Right cardiac atrium (tissue), 5 donors: ENCODE measurements around the gene HCAR3. TPM values are rescaled to one million over a fixed set of nuclear protein-coding genes. Genes with fewer than 3 reads are reported as not detected.
A peak's percentile ranks its signal among the peaks of the same experiment; 100 is the strongest.
"Not testable (repeated sequence)": the region's sequence is repeated elsewhere in the genome, so short reads cannot be mapped to it uniquely, and the experiment has no call there.

Experiments used
- ATAC-seq, 2 donors: fragments of 200-7000 bp; cut with Tn5 transposase; one replicate each; pipeline versions ENCODE4 v1.8.0 to v1.9.1; 2020; ENCODE audit warnings: moderate library complexity in 2 of 2, mild to moderate bottlenecking in 1 of 2
- DNase-seq, 3 donors: peaks; one replicate each; pipeline ENCODE4 v3.0.0-alpha.2; 2020
- H3K27ac ChIP-seq: one replicate; pipeline ENCODE4 v1.5.1; 2013; ENCODE audit warnings: mild to moderate bottlenecking, low read length, control low read depth, moderate library complexity
- H3K27me3 ChIP-seq: one replicate; pipeline ENCODE4 v1.6.1; 2013; ENCODE audit not compliant: control insufficient read depth, insufficient read depth
- H3K4me1 ChIP-seq: one replicate; pipeline ENCODE4 v1.6.1; 2013; ENCODE audit warnings: low read length; ENCODE audit not compliant: control insufficient read depth, insufficient read depth
- H3K4me3 ChIP-seq: one replicate; pipeline ENCODE4 v1.5.1; 2013; ENCODE audit warnings: low read length, control low read depth
- H3K9me3 ChIP-seq: one replicate; pipeline ENCODE4 v1.6.1; 2013; ENCODE audit warnings: low read length; ENCODE audit not compliant: control insufficient read depth
- WGBS: extraction: QIAGEN DNeasy Blood & Tissue Kit; methylation state at CpG from one replicate; pipeline ENCODE4 v1.1.7; 2013; 5-methylcytosine and 5-hydroxymethylcytosine counted together
- intact Hi-C, 4 donors: fragments of 100-400 bp; cut with DNase I; formaldehyde crosslinking; loops; one replicate each; pipeline versions ENCODE4 v1.11.0 to v1.14.0; 2022 to 2023
- polyA plus RNA-seq: library from polyadenylated mRNA; stranded (reverse); fragments of 200-250 nt; gene quantifications from one replicate; pipeline ENCODE4 v1.2.3, GENCODE V29; 2013
- total RNA-seq, 4 donors: library from RNA; stranded (reverse); fragmentation: NEBNext Ultra II Directional; extraction: Animal tissue kit (Norgen Biotek cat#: 25700); gene quantifications; one replicate each; pipeline ENCODE4 v1.2.1, GENCODE V29; 2021
- donor health status: healthy with polysubstance abuse.
- donor health status: DM: no; HTN: yes; CAD: no.
- donor health status: DM: no; HTN: no; CAD: no.
- donor health status: DM: no; HTN: yes; CAD: no; lungs with severe emphysema.
- donor health status: DM: yes; HTN: yes; CAD: no.

The HCAR3 gene
- total and polyA plus RNA-seq, 5 donors = 0.05 TPM; not detected in 4

DNA sequence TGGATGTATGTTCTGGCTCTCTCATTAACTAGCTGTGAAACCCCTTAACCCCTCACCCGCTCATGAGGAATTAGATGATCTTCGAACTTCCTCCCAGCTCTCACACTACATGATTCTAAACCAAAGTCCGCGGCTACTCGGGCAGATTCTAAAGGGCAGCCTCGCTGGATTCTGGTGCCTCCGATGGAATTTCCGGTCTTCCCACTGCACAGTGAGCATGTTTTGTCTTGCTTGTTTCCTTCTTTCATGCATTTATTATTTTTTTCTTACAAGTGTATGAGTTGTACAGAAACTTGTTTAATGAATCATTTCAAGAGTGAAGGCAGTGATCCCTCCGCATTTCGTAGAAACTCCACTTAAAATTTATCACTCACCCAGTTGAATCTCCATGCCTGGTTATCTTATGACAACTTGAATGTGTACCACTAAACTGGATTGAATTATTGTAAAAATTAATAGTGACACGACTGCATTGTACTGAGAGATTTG lies 4.5 kb upstream of the HCAR3 start:
- H3K27me3 ChIP-seq = no peaks in the 10 kb centered on the region
- intact Hi-C loops = no loop called here
- DNase-seq (no peak), ATAC-seq (no peak)
- WGBS = 81% methylated on average over 11 of the region's 11 CpGs
- no peaks in the 10 kb centered on the region for H3K9me3 ChIP-seq
- peaks cover 1% of the 10 kb centered on the region for H3K4me1 ChIP-seq
- H3K4me3 ChIP-seq = no peak overlapping the region
- no peak overlapping the region for H3K27ac ChIP-seq

DNA sequence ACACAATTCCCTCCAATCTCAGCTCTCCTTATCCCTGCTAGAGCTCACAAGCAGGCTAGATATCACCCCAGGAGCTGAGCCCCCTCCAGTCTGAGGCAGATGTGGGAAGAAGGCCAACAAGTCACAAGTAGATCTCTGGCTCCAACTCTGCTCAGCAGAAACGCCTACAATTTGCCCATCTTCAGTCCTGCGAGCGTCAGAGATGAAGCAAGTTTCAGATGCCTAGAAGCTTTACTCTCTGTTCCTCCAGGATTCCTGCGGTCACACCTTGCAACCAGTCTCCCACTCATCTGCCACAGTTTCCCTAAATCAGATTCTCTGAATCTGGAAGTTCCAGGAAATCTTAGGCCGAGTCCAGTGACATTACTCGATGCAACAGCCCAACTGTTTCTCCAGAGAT lies 1.4 kb downstream of the HCAR3 start:
- H3K9me3 ChIP-seq, H3K4me3 ChIP-seq, H3K4me1 ChIP-seq, H3K27me3 ChIP-seq, intact Hi-C loops, ATAC-seq, DNase-seq, H3K27ac ChIP-seq: not testable (repeated sequence)
- 69% methylated on average over 6 of the region's 6 CpGs for WGBS

DNA sequence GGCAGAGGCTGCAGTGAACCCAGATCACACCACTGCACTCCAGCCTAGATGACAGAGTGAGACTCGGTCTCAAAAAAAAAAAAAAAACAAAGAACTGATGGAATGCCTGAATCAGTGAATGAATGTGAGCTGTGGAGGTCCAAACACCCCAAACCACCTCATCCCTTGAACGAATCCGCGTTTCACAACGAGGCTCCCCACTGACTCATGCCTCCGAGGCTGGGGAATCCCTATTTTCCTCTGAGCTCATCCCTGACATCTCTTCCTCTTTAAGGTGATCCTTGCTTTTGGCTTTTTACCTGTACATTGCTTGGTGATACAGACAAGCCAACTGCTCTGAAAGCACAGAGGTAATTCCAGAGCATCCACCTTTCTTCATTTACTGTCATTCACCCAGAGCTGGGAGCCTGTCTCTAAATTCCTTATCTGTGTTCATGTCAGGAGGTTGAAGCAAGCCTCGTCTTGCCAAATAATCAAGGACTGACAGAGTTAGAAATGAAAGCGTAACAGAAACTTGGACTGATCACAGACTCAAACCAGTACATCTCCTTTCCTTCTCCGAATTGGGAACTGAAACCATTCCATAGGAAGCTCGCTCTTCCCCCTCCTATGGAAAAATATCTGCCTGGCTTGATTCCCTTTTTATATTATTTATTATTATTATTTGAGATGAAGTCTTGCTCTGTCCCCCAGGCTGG lies 3.0 kb downstream of the HCAR3 start:
- H3K27ac ChIP-seq, H3K27me3 ChIP-seq, H3K4me3 ChIP-seq, DNase-seq, intact Hi-C loops, H3K9me3 ChIP-seq, H3K4me1 ChIP-seq: not testable (repeated sequence)
- 52% methylated on average over 3 of the region's 10 CpGs for WGBS
- ATAC-seq = peak in 1 of 2 donors; percentile 29

DNA sequence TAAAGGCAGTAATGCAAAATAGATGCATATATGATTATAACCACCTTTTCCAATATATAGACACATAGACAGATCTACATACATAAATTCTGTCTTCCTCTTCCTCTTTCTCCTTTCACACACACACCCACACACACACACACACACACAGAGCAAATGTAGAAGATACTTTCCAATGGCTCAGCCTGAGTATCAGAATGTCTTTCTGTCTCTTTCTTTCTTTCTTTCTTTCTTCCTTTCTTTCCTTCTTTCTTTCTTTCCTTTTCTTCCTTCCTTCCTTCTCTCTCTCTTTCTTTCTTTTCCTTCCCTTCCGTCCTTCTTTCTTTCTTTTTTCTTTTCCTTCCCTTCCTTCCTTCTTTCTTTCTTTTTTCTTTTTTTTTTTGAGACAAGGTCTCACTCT lies 5.3 kb downstream of the HCAR3 start:
- DNase-seq = peak in 1 of 3 donors; percentile 6
- H3K9me3 ChIP-seq, H3K4me3 ChIP-seq, H3K27ac ChIP-seq, H3K4me1 ChIP-seq, ATAC-seq, H3K27me3 ChIP-seq, intact Hi-C loops: not testable (repeated sequence)
- WGBS = 74% methylated on average over 1 of the region's 1 CpG

DNA sequence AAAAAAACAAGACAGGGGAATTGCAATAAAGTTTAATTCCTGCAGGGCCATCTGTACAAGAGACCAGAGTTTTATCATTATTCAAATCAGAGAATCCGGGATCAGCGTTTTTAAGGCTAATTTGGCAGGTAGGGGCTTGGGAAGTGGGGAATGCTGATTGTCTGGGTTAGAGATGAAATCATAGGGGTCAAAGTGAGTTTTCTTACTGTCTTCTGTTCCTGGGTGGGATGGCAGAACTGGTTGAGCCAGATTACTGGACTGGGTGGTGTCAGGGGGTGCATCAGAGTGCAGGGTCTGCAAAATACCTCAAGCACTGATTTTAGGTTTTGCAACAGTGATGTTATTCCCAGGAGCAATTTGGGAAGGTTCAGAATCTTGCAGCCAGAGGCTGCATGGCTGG lies 6.3 kb downstream of the HCAR3 start:
- H3K4me1 ChIP-seq, H3K4me3 ChIP-seq, ATAC-seq, H3K27ac ChIP-seq, intact Hi-C loops, DNase-seq, H3K27me3 ChIP-seq, H3K9me3 ChIP-seq: not testable (repeated sequence)
- WGBS = 67% methylated on average over 2 of the region's 2 CpGs

DNA sequence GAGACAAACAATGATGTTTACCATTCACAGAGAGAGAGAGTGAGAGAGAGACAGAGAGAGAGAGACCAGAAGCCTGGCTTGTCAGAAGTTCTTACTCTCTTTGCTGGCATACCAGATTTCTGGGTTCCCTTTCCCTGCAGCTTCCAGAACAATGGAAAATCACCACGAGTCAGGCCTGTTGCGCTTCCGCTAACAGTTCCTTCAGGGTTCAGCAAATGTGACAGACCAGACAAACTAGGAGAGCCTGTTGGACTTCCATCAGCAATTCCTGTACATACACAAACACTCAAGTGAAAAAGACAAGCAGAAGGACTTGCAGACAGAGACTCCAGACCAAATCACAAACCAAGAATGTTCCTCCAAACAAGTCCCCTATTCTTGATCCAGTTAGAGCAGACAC lies 7.3 kb downstream of the HCAR3 start:
- intact Hi-C loops, H3K4me1 ChIP-seq, H3K4me3 ChIP-seq, H3K9me3 ChIP-seq, ATAC-seq, H3K27ac ChIP-seq, H3K27me3 ChIP-seq, DNase-seq: not testable (repeated sequence)
- WGBS = no CpG with 5 or more reads among the region's 3 CpGs

DNA sequence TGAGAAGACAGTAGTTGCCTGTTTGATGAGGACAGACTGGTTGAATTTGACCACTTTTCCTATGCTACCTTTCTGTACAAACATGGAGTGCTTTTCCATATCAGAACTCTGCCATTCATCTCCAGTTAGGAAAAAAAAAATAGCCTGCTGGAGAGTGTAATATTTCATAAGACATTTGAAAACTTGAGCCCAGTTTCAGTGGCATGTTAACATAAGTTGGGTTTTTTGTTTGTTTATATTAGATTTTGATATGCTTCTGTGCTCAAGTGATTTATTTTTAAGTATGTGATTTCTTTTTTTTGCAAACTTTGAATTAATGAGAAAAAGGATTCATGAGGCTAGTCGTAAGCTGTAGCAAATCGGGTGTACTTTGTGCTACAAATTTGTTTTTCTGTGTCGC lies 12.8 kb downstream of the HCAR3 start:
- intact Hi-C loops, ATAC-seq, H3K4me1 ChIP-seq, H3K9me3 ChIP-seq, H3K27me3 ChIP-seq, H3K4me3 ChIP-seq, H3K27ac ChIP-seq, DNase-seq: not testable (repeated sequence)
- WGBS = 87% methylated on average over 3 of the region's 3 CpGs

DNA sequence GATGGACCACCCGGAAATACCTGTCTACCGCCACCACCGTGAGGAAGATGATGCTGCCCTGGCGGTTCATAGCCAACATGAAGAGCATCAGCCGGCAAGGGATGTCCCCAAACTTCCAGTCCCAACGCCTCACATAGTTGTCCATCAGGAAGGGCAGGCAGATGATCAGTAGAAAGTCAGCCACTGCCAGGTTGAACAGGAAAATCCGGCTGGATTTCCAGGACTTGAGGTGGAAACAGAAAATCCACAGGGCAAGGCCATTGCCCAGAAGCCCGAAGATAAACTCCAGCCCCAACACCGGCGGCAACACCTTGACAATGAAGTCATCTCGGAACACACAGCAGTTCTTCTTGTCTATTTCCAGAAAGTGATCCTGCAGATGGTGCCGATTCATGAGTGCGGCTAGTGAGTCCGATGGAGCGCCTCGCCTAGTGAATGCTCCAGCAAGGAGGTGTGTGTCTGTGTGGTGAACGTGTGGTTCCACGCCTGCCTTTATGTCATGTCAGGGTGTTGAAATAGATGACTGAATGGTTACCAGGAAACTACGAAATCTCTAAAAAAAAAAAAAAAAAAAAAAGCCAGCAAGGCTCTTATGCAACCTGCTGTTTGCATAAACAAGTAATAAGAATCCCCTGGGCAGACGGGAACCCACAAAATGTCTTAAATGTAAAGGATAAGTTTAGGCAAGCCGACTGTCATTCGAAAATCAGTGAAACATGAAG lies 13.6 kb downstream of the HCAR3 start, which contains the start of gene HCAR2:
TSS of gene HCAR2 (minus strand) at position 468 of the 722 bp plus-strand sequence. CDS start at position 394, 74 bp downstream.
- WGBS = 87% methylated on average over 22 of the region's 22 CpGs
- H3K27ac ChIP-seq, H3K27me3 ChIP-seq, intact Hi-C loops, H3K4me3 ChIP-seq, H3K4me1 ChIP-seq, H3K9me3 ChIP-seq, ATAC-seq, DNase-seq: not testable (repeated sequence)

DNA sequence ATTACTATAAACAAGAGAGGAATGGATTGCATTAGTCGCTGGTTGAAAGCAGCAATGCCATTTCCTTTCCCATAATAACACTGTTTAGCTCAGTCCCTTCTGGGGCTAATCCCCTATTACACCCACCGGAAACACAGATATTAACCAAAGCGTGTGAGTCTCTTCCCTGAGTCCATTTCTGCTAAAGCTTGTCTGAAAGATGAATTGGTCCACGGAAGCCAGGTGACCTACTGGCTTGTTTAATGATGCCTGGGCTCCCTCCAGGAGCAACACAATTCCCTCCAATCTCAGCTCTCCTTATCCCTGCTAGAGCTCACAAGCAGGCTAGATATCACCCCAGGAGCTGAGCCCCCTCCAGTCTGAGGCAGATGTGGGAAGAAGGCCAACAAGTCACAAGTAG lies 15.1 kb downstream of the HCAR3 start:
- DNase-seq, H3K4me3 ChIP-seq, H3K9me3 ChIP-seq, H3K27ac ChIP-seq, H3K4me1 ChIP-seq, H3K27me3 ChIP-seq, intact Hi-C loops, ATAC-seq: not testable (repeated sequence)
- 59% methylated on average over 4 of the region's 4 CpGs for WGBS

DNA sequence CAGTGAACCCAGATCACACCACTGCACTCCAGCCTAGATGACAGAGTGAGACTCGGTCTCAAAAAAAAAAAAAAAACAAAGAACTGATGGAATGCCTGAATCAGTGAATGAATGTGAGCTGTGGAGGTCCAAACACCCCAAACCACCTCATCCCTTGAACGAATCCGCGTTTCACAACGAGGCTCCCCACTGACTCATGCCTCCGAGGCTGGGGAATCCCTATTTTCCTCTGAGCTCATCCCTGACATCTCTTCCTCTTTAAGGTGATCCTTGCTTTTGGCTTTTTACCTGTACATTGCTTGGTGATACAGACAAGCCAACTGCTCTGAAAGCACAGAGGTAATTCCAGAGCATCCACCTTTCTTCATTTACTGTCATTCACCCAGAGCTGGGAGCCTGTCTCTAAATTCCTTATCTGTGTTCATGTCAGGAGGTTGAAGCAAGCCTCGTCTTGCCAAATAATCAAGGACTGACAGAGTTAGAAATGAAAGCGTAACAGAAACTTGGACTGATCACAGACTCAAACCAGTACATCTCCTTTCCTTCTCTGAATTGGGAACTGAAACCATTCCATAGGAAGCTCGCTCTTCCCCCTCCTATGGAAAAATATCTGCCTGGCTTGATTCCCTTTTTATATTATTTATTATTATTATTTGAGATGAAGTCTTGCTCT lies 16.4 kb downstream of the HCAR3 start:
- H3K27me3 ChIP-seq, intact Hi-C loops, H3K27ac ChIP-seq, H3K9me3 ChIP-seq, H3K4me3 ChIP-seq, ATAC-seq, H3K4me1 ChIP-seq, DNase-seq: not testable (repeated sequence)
- 67% methylated on average over 2 of the region's 9 CpGs for WGBS

DNA sequence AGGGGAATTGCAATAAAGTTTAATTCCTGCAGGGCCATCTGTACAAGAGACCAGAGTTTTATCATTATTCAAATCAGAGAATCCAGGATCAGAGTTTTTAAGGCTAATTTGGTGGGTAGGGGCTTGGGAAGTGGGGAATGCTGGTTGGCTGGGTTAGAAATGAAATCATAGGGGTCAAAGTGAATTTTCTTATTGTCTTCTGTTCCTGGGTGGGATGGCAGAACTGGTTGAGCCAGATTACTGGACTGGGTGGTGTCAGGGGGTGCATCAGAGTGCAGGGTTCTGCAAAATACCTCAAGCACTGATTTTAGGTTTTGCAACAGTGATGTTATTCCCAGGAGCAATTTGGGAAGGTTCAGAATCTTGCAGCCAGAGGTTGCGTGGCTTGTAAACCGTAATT lies 19.7 kb downstream of the HCAR3 start:
- intact Hi-C loops, H3K9me3 ChIP-seq, H3K27ac ChIP-seq, ATAC-seq, H3K4me1 ChIP-seq, DNase-seq, H3K27me3 ChIP-seq, H3K4me3 ChIP-seq: not testable (repeated sequence)
- WGBS = 81% methylated on average over 2 of the region's 2 CpGs
